Fibroblast of villous mesenchyme (primary cell): Measurements from ENCODE around the gene PDCD7. TPM values are rescaled to one million over a fixed set of nuclear protein-coding genes. Genes with fewer than 3 reads are reported as not detected.
"Not testable (repeated sequence)": the region's sequence is repeated elsewhere in the genome, so short reads cannot be mapped to it uniquely, and the experiment has no call there.

Source experiments
- DNase-seq: peaks from one replicate; pipeline ENCODE4 v3.0.0-alpha.2; 2010; ENCODE audit warnings: low read depth
- H3K4me3 ChIP-seq: 2 replicates; pipeline ENCODE4 v1.5.1; 2011; ENCODE audit warnings: low read depth, mild to moderate bottlenecking, low read length
- CTCF ChIP-seq: IDR thresholded peaks from 2 replicates; pipeline ENCODE4 v1.5.1; 2012; ENCODE audit warnings: low read depth, mild to moderate bottlenecking, low read length; ENCODE audit not compliant: insufficient read depth
- total RNA-seq: library from RNA; depleted of rRNA; stranded (reverse); fragments of >200 nt; gene quantifications from 2 replicates; pipeline ENCODE4 v1.2.3, GENCODE V29; 2012

PDCD7 gene
- total RNA-seq, 1 donor: 20.7 TPM

GRCh38 chr15:65081270-65081669 lies 52.3 kb downstream of the PDCD7 start:
- no peak for DNase-seq
- TF ChIP-seq CTCF: no peak
- H3K4me3 ChIP-seq: no peak overlapping the region

- TF ChIP-seq CTCF: no peak
- H3K4me3 ChIP-seq: no peak overlapping the region
- no peak for DNase-seq
Measured at GRCh38 chr15:65079580-65079979, 54.0 kb downstream of the PDCD7 start.

- peak; percentile 72 for DNase-seq
- peak; percentile 66 for TF ChIP-seq CTCF
- no peak overlapping the region for H3K4me3 ChIP-seq
Measured at GRCh38 chr15:65077981-65078352, 55.6 kb downstream of the PDCD7 start.

GRCh38 chr15:65077291-65077980 lies 56.2 kb downstream of the PDCD7 start:
- no peak for TF ChIP-seq CTCF
- DNase-seq: no peak
- no peak overlapping the region for H3K4me3 ChIP-seq

- TF ChIP-seq CTCF: no peak
- DNase-seq: no peak
- no peak within 1 kb of the TSS for H3K4me3 ChIP-seq
Measured at GRCh38 chr15:65076486-65077290, 56.9 kb downstream of the PDCD7 start, which contains the start of gene KBTBD13. Gene KBTBD13 (plus strand): TSS chr15:65076746. CDS start chr15:65076816, 70 bp downstream.

GRCh38 chr15:65075607-65076395 lies 57.8 kb downstream of the PDCD7 start:
- DNase-seq, H3K4me3 ChIP-seq: not testable (repeated sequence)

GRCh38 chr15:65074946-65075345 lies 58.7 kb downstream of the PDCD7 start:
- not testable (repeated sequence) for DNase-seq, H3K4me3 ChIP-seq
